ENCODE data around the gene ADGRB3. TPM values are rescaled to one million over a fixed set of nuclear protein-coding genes. Genes with fewer than 3 reads are reported as not detected.

ADGRB3 gene
- total and polyA plus RNA-seq, 12 donors = 0.47 to 2.1 (median 0.85) TPM

- intact Hi-C loops (cut with DNase I) = no loop called here
- H3K4me1 ChIP-seq = no peaks in the 10 kb centered on the region
- no peaks in the 10 kb centered on the region for H3K9me3 ChIP-seq
- no peak overlapping the region for H3K27ac ChIP-seq
- no peaks in the 10 kb centered on the region for H3K27me3 ChIP-seq
- TF ChIP-seq, protein P1, sequence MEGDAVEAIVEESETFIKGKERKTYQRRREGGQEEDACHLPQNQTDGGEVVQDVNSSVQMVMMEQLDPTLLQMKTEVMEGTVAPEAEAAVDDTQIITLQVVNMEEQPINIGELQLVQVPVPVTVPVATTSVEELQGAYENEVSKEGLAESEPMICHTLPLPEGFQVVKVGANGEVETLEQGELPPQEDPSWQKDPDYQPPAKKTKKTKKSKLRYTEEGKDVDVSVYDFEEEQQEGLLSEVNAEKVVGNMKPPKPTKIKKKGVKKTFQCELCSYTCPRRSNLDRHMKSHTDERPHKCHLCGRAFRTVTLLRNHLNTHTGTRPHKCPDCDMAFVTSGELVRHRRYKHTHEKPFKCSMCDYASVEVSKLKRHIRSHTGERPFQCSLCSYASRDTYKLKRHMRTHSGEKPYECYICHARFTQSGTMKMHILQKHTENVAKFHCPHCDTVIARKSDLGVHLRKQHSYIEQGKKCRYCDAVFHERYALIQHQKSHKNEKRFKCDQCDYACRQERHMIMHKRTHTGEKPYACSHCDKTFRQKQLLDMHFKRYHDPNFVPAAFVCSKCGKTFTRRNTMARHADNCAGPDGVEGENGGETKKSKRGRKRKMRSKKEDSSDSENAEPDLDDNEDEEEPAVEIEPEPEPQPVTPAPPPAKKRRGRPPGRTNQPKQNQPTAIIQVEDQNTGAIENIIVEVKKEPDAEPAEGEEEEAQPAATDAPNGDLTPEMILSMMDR (IDR thresholded peaks at IDR 0.05) = no peak
- DNase-seq (no peak), ATAC-seq (no peak)
- H3K4me3 ChIP-seq = no peak overlapping the region
- no peaks in the 10 kb centered on the region for H3K36me3 ChIP-seq
- 69 to 72% methylated on average over 6 of the region's 6 CpGs for WGBS, 2 donors
Measured at GRCh38 chr6:68695838-68696237, 60.8 kb downstream of the ADGRB3 start.

DNA sequence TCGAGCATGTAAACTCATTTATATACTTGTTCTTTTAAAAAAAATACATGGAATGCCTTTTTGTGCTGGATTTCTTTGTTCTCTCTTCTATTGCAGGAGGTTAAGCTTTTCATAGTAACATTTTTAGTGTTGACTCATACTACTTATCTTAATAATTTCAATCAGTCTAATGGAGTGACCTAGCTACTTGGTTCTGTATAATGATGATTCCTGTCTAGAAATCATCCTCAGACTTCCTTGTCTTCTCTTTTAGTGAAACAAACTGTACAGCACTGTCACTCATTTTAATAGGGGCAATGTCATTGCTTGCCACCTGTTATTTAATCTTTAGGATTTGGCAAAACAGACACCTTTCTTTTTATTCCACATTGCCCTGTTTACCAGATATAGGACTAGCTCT is 62.3 kb downstream of the ADGRB3 start:
- H3K36me3 ChIP-seq = no peaks in the 10 kb centered on the region
- no peaks in the 10 kb centered on the region for H3K27me3 ChIP-seq
- H3K9me3 ChIP-seq = no peaks in the 10 kb centered on the region
- intact Hi-C loops (cut with DNase I) = no loop called here
- no peaks in the 10 kb centered on the region for H3K4me1 ChIP-seq
- H3K27ac ChIP-seq = no peak overlapping the region
- no peak for DNase-seq
- WGBS, 2 donors = 87 to 96% methylated on average over 1 of the region's 1 CpG
- ATAC-seq = no peak
- no peak overlapping the region for H3K4me3 ChIP-seq
- TF ChIP-seq, protein P1 (IDR thresholded peaks at IDR 0.05) = no peak

DNA sequence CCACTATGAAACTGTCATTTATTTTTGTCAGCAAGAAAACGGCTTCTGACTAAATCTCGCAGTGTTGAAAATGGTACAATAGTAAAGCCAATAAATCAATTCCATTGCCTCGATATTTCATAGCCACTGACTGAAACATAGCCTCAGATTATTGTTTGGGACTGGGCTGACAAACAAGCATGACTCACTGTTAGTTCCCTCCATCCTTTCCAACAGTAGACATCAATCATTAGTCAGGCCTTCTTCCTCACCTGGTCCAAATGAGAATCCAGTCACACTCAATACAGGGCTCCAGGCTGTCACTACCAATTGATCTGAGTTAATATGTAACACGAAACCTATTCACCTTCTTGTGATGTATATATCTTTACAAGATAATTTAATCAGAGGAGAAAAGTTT is 66.1 kb downstream of the ADGRB3 start:
- Histone ChIP-seq H3K4me1 (no peaks in the 10 kb centered on the region), H3K9me3 (no peaks in the 10 kb centered on the region), H3K27ac (no peak overlapping the region), H3K36me3 (no peaks in the 10 kb centered on the region), H3K27me3 (no peaks in the 10 kb centered on the region), H3K4me3 (no peak overlapping the region)
- TF ChIP-seq, protein P1 (IDR thresholded peaks at IDR 0.05) = no peak
- no peak for DNase-seq
- WGBS, 2 donors = 88 to 97% methylated on average over 4 of the region's 4 CpGs
- intact Hi-C loops (cut with DNase I) = no loop called here
- no peak for ATAC-seq

DNA sequence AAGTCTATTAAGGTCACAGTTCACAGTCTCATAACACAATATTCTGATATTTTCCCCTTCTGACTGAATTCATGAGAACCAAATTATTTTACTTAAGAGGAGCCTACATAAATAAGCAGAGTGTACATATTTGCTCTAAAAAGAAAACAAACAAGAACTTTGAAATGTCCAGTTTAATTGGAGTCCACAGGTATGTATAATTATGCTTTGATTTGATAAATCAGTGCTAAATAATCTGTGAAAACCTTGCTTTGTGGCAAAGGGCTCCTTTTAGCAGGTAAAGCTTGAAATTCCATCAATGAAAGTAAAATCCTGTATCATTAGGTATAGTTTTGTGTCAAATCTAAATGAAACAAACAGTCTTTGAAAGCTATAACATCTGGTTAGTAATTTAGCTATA is 69.4 kb downstream of the ADGRB3 start:
- no peaks in the 10 kb centered on the region for H3K36me3 ChIP-seq
- H3K27me3 ChIP-seq = no peaks in the 10 kb centered on the region
- H3K27ac ChIP-seq = no peak overlapping the region
- no peak overlapping the region for H3K4me3 ChIP-seq
- TF ChIP-seq, protein P1 (IDR thresholded peaks at IDR 0.05) = no peak
- H3K4me1 ChIP-seq = no peaks in the 10 kb centered on the region
- no peaks in the 10 kb centered on the region for H3K9me3 ChIP-seq
- no peak for ATAC-seq
- DNase-seq = no peak
- intact Hi-C loops (cut with DNase I) = no loop called here

- no peaks in the 10 kb centered on the region for H3K27me3 ChIP-seq
- WGBS, 2 donors = 91 to 93% methylated on average over 2 of the region's 2 CpGs
- peaks cover 0 to 22% (median 0%) of the 10 kb centered on the region in 9 donors for H3K4me1 ChIP-seq
Measured at GRCh38 chr6:68709091-68709490, 74.0 kb downstream of the ADGRB3 start.

More at GRCh38 chr6:68709091-68709490, 74.0 kb downstream of the ADGRB3 start:
- no peak overlapping the region for H3K4me3 ChIP-seq
- DNase-seq = no peak
- intact Hi-C loops (cut with DNase I) = no loop called here
- H3K9me3 ChIP-seq = no peaks in the 10 kb centered on the region
- H3K27ac ChIP-seq = no peak overlapping the region
- ATAC-seq = no peak
- H3K36me3 ChIP-seq = no peaks in the 10 kb centered on the region
- TF ChIP-seq, protein P1 (IDR thresholded peaks at IDR 0.05) = no peak

Data from heart right ventricle (tissue), 16 donors.